ENCODE measurements around the gene METTL24. TPM values are rescaled to one million over a fixed set of nuclear protein-coding genes. Genes with fewer than 3 reads are reported as not detected.

METTL24 gene
- polyA plus RNA-seq, 1 donor: 0.37 TPM

DNA sequence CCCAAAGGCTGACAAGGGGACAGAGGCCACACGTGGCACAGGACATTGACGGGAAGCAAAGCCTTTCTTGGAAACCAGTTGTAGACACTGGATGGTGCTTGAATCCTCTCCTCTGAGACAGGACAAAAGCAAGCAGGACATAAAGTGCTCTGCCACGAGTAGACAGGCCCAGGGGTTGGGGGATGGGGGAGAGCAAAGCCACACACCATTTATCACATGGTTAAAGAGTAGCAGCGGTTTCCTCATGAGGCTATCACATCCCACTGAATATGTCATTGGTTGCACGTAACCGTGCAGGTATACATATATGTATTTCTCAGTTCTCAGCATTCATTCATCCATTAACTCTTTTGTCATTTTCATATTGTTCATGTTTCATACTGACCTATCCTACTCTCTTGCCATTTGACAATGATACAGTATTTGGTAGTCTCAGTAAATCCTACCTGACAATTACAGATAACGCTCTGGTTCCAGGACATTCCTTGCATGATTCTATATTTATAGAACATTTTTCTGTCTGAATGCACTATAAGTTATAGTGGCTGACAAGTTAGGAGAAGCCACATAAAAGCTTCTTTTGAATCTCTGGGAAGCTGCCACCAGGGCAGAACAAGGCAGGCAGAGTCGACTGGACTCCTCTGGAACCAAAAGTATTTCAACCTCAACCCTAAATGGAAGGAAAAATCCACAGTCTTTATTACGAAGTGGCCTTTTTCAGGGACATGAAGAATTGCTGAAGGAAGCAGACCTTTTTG is 23.5 kb downstream of the METTL24 start:
- DNase-seq (ENCODE audit: low read depth): no peak

DNA sequence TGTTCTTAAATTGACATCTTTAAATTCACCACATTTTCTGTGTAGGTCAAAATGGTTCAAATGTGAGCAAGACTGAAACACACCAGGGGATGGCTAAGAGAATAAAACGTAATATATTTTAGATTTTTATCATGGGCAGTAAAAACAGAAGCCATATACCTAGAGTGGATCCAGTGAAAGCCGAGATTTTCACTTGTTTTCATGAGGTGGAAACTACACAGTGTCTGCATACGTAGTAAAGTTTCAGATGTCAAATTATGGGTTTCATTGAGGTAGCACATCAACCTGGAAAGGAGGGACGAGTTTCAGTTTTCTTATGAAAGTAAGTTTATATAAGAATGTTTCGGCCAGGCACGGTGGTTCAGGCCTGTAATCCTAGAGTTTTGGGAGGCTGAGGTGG is 25.9 kb downstream of the METTL24 start:
- no peak for DNase-seq (ENCODE audit: low read depth)

GRCh38 chr6:110331816-110332215 is 26.3 kb downstream of the METTL24 start:
- DNase-seq (ENCODE audit: low read depth): no peak

DNA sequence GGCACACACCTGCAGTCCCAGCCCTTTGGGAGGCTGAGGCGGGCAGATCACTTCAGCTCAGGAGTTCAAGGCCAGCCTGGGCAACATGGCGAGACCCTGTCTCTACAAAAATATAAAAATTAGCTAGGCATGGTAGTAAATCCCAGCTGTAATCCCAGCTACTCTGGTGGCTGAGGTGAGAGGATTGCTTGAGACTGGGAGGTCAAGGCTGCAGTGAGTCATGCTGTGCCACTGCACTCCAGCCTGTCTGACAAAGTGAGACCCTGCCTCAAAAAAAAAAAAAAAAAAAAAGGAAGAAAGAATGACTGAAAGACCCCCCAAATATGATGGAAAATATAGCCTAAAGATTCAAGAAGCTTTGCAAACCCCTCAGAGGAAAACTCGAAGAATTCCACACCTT is 26.8 kb downstream of the METTL24 start:
- no peak for DNase-seq (ENCODE audit: low read depth)

DNA sequence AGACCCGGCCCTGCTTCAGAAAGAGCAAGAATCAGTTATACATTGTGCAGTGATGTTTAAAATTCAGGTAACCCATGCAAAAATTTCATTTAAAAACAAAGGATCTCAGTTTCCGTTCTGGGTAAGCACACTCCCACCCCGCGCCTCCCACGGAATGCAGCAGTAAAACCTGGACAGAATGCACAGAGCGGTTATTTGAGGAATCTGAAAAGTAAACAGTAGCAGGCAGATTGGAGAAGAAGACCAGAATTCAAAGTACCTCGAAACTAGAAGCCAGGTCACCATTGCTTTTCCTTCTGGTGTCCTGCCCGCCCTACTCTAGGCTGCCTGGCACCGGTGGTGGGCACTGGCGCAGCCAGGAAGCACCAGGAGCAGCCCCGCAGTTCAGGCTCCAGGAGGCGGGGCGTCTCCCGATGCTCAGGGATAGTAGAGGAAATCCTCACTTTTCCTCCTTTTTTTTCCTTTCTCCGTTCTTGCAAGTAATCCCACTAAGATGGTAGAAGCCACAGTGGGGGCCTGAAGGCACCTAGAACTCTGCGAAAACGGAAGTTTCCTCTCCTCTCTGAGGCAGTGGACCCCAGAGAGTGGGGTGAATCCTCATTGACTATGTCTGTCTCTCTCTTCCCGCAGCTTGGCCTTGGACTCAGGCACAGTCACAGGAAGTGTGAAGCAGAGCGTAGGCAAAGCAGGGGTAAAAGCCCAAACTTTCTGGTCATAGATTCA is 28.3 kb downstream of the METTL24 start:
- DNase-seq (ENCODE audit: low read depth): no peak

DNA sequence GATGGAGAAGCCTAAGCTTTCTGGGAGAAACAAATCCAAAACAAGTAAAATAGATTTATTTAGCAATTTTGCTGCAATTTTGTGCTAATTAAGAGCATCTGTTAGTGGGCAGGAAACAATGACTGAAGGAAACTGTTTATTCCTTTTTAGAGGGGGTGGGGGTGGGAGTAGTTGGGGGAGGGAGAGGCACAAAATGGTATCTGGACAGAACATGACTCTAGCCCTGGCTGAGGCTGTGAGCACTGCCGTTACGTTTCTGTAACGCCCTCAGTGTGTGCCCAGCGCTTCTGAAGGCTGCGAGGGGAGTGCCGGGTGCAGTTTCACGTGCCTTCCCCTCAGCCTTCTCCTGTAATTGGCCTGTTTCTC is 28.8 kb downstream of the METTL24 start:
- DNase-seq (ENCODE audit: low read depth): no peak

- DNase-seq (ENCODE audit: low read depth): no peak
Observed at GRCh38 chr6:110328259-110328658, 29.9 kb downstream of the METTL24 start.

- DNase-seq (ENCODE audit: low read depth): no peak
Observed at GRCh38 chr6:110327391-110327790, 30.8 kb downstream of the METTL24 start.

- DNase-seq (ENCODE audit: low read depth): no peak
Observed at GRCh38 chr6:110326609-110327008, 31.5 kb downstream of the METTL24 start.

DNA sequence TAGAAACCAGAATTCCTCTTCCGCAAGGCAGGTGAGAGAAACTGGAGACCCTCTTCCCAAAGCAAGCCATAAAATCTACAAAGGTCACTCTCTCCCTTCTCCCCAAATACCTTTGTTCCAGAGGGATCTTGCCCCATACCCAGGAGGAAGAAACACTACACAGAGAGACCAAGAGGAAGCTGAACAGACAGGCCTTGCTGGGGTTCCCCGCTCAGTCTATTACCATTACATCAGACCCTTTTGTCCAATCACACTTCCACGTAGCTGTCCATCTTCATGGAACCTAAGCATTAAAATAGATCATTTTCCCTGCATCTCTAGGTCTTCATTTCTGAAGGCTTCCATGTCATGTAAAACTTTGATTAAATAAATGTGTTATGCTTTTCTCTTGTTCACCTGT is 32.1 kb downstream of the METTL24 start:
- DNase-seq (ENCODE audit: low read depth): no peak

GRCh38 chr6:110325197-110325596 is 33.0 kb downstream of the METTL24 start:
- no peak for DNase-seq (ENCODE audit: low read depth)

DNA sequence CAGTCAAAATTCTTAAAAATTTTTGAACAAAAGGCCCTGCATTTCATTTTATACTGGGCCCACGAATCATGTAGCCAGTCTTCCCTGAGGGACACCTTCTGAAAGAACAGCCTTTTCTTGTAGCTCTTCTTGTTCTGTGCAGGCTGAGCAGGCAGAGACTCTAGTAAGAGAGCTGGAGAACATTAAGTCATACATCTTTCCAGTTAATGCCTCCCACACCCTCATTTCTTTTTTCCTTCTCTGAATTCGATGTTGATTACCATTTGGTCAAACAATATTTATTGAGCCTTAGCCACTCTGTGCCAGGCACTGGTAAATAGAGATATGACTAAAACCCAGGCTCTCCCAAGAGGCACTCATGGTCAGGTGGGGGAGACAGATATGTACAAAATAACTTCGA is 33.6 kb downstream of the METTL24 start:
- DNase-seq (ENCODE audit: low read depth): no peak

DNA sequence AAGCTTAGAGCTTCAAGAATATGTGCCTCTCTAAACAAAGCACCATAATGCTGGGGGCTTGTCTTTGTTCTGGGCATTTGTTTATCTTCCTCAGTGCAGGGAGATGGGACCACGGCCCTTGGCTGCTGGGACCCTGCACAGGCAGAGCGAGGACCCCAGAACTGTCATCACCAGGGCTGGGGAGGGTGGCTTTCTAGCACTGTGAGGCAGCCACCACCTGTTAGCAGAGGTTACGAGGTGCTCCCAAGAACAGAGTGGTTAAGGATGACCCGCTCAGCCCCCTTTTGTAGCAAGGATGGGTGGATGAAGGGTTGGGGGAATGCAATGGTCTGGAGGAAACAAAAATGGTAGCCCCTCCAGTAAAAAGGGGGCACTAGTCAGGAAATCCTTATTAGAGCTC is 34.9 kb downstream of the METTL24 start:
- no peak for DNase-seq (ENCODE audit: low read depth)

DNA sequence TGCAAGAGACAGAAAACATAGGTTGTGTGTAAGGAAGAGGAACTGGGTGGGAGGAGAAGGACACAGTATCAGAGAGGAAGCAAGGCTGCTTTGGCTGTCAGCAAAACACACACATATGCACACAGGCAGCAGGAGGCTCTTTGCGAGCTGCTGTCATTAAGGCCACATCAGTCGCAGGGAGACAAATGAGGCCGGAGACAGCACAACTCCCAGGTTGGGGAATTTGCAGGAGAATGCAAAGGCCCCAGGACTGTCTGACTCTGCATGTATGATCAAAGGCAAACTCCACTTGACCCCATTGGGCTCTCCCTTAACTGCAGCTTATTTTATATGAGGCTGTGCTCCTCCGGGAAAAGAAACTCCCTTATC is 35.3 kb downstream of the METTL24 start:
- DNase-seq (ENCODE audit: low read depth): no peak

DNA sequence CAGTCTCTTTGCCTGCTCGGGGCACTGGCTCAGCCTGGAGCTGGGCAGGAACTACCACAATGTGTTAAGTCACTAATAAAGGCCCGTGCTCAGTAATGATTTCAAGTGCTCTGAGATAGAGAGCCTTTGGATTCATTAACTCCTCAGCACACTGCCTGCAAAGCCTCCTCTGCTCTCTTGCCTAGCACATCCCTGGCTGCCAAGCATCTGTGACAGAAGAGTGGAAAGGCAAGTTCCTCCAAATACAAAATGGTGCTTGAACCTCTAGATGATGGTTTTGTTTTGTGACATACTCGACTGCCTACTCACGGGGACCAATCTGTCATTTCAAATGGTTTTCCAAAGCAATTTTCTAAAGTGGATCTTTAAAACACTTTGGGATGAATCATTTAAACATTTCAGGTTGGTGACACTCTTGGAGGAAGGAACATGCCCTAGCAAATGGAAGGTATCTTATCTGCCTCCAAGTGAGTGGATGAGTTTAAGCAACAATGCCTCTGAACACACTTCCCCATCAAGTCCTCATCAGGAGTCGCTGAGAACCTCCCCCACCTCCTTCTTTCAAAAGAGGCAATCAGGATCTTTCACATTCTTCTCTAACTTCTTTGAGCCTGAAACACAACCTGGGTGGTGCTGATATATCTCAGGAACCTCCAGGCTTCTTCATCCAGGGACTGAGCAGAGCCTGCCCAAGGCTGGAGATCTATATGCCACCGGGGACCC is 35.8 kb downstream of the METTL24 start:
- no peak for DNase-seq (ENCODE audit: low read depth)

GRCh38 chr6:110320307-110320706 is 37.8 kb downstream of the METTL24 start:
- no peak for DNase-seq (ENCODE audit: low read depth)

GRCh38 chr6:110319843-110320242 is 38.3 kb downstream of the METTL24 start:
- DNase-seq (ENCODE audit: low read depth): no peak

DNA sequence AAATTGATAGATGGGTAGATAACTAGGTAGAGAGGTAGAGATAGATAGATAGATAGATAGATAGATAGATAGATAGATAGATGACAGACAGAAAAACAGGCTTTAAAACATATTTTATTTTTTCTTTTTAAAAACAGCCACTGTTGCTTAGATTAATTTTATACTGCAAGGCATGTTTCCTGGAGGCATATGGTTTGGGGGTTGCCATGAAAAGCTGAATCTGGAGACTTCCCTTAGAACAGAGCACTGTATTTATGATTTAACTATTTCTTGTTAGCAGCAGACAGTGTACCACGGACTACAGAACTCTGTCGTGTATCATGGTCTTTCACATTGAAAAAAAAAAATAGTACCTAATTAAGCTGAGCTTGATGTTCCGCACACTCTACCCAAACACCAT is 38.8 kb downstream of the METTL24 start:
- DNase-seq (ENCODE audit: low read depth): no peak

DNA sequence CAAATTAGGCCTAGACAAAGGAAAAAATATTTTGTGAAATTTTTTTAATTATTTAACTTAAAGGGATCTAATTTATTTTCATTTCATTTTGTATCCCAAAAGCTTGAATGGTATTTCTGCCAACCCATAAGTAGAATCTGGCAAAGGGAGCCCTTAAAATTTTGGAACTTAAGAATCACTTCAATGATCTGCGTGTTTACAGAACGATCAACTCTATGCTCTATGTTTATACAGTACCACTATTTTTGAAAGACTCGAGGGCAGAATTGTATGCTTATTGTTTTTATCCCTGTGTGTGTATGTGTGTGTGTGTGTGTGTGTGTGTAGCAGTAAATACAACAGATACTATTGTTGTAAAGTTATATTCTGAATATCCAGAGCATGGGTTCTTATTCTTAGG is 39.2 kb downstream of the METTL24 start:
- no peak for DNase-seq (ENCODE audit: low read depth)

- DNase-seq (ENCODE audit: low read depth): no peak
Observed at GRCh38 chr6:110317646-110318045, 40.5 kb downstream of the METTL24 start.

GRCh38 chr6:110317189-110317588 is 41.0 kb downstream of the METTL24 start:
- DNase-seq (ENCODE audit: low read depth): no peak

DNA sequence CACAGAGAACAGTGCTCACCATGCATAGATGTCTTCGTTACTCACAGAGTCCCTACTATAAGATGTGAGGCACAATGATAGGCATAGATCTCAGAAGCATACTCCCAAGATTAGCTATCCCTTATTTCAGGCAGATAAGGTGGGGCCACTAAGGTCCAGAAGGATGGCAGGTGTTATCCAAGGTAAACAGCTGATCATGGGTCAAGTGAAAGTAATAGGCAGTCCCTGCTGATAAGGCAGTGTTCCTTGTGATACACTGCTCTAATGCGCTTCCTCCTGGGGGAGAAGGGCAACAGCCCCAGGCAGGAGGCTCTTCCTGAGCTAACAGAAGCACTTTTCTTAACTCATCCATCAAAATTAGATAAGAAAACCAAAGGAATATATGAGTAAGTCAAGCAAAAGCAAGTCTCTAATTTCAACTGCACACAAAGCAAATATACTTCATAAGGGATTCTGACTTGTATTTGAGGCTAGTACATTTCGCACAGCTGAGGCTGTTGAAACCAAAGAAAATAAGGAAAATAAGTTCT is 42.2 kb downstream of the METTL24 start:
- no peak for DNase-seq (ENCODE audit: low read depth)
